Keratinocyte (primary cell): ENCODE measurements around the gene SELENOO. TPM values are rescaled to one million over a fixed set of nuclear protein-coding genes. Genes with fewer than 3 reads are reported as not detected.
A peak's percentile ranks its signal among the peaks of the same experiment; 100 is the strongest.

Source experiments
- DNase-seq: peaks from one replicate; pipeline ENCODE4 v3.0.0-alpha.2; 2011; ENCODE audit warnings: low read depth, missing footprints, low spot score
- FAIRE-seq: peaks from 2 replicates; lab custom pipeline; 2011; peaks lifted over from hg19 to GRCh38; lab: Jason Lieb, UNC
- H2AFZ ChIP-seq: 2 replicates; pipeline ENCODE4 v1.6.0; 2012; ENCODE audit warnings: low read length, control low read depth, inconsistent platforms; ENCODE audit not compliant: control insufficient read depth
- H3K27ac ChIP-seq: 2 replicates; pipeline ENCODE4 v1.5.1; 2011; ENCODE audit warnings: low read length; ENCODE audit not compliant: control insufficient read depth, insufficient read depth
- H3K27me3 ChIP-seq: 3 replicates; pipeline ENCODE4 v1.6.0; 2011; ENCODE audit warnings: low read length; ENCODE audit not compliant: control insufficient read depth, insufficient read depth; ENCODE audit errors: extremely low read depth
- H3K36me3 ChIP-seq, 2 experiments: 2 replicates in 1 of 2; 3 replicates in 1 of 2; pipeline ENCODE4 v1.5.1; 2011; ENCODE audit warnings: low read length in 2 of 2, mild to moderate bottlenecking in 1 of 2; ENCODE audit not compliant: control insufficient read depth in 2 of 2, insufficient read depth in 2 of 2; ENCODE audit errors: extremely low read depth in 1 of 2
- H3K4me1 ChIP-seq: 3 replicates; pipeline ENCODE4 v1.5.1; 2011; ENCODE audit warnings: low read length; ENCODE audit not compliant: control insufficient read depth, insufficient read depth; ENCODE audit errors: extremely low read depth
- H3K4me2 ChIP-seq: 3 replicates; pipeline ENCODE4 v1.6.0; 2011; ENCODE audit warnings: low read depth, low read length; ENCODE audit not compliant: control insufficient read depth, insufficient read depth; ENCODE audit errors: extremely low read depth
- H3K4me3 ChIP-seq, 3 experiments: fragments of 200-600 bp in 1 of 3; sonication (generic) in 1 of 3; 2 replicates in 2 of 3; 3 replicates in 1 of 3; pipeline ENCODE4 v1.5.1; 2011 to 2016; ENCODE audit warnings: low read length in 3 of 3, mild to moderate bottlenecking in 3 of 3, control low read depth in 2 of 3, inconsistent platforms in 1 of 3, low read depth in 1 of 3, mixed read lengths in 1 of 3, mixed run types in 1 of 3, moderate library complexity in 1 of 3; ENCODE audit not compliant: control insufficient read depth in 2 of 3, insufficient read depth in 2 of 3; ENCODE audit errors: extremely low read depth in 1 of 3
- H3K79me2 ChIP-seq: 2 replicates; pipeline ENCODE4 v1.6.0; 2012; ENCODE audit warnings: low read length; ENCODE audit not compliant: control insufficient read depth, insufficient read depth
- H3K9ac ChIP-seq: 3 replicates; pipeline ENCODE4 v1.6.0; 2011; ENCODE audit warnings: low read length; ENCODE audit not compliant: control insufficient read depth, insufficient read depth; ENCODE audit errors: extremely low read depth
- H3K9me1 ChIP-seq: 3 replicates; pipeline ENCODE4 v1.6.0; 2011; ENCODE audit warnings: low read length; ENCODE audit not compliant: control insufficient read depth, insufficient read depth; ENCODE audit errors: extremely low read depth
- H3K9me3 ChIP-seq: 2 replicates; pipeline ENCODE4 v1.5.1; 2012; ENCODE audit warnings: low read depth, low read length; ENCODE audit not compliant: control insufficient read depth
- H4K20me1 ChIP-seq: 3 replicates; pipeline ENCODE4 v1.6.0; 2011; ENCODE audit warnings: low read length; ENCODE audit not compliant: control insufficient read depth, insufficient read depth; ENCODE audit errors: extremely low read depth
- CTCF ChIP-seq, 3 experiments: IDR thresholded peaks in 1 of 3; conservative IDR thresholded peaks in 1 of 3; optimal IDR thresholded peaks in 1 of 3; 2 replicates in 2 of 3; 3 replicates in 1 of 3; pipeline versions ENCODE3 to v1.5.1; 2011; ENCODE audit warnings: low read length in 3 of 3, mild to moderate bottlenecking in 3 of 3, moderate library complexity in 2 of 3, control low read depth in 1 of 3, inconsistent platforms in 1 of 3; ENCODE audit not compliant: insufficient read depth in 2 of 3; ENCODE audit errors: extremely low read depth in 1 of 3
- EZH2 ChIP-seq: IDR thresholded peaks from one replicate; pipeline ENCODE4 v1.6.1; 2012; ENCODE audit warnings: inconsistent platforms, mild to moderate bottlenecking, low read length, moderate library complexity
- dilution Hi-C: fragments of 300-500 bp; cut with MboI; formaldehyde crosslinking; loops from one replicate; pipeline ENCODE4 v1.7.0; 2020; ENCODE audit warnings: low sequenced_read_pairs; ENCODE audit not compliant: extremely low pct_ligation_motif_present
- polyA plus RNA-seq, 5 experiments: library from polyadenylated mRNA; depleted of rRNA in 3 of 5; stranded (reverse) in 3 of 5; stranded (forward) in 1 of 5; unstranded in 1 of 5; fragments of >200 nt; gene quantifications; 1 replicate in 1 of 5; 2 replicates in 3 of 5; 3 replicates in 1 of 5; pipeline versions ENCODE4 v1.2.1 to v1.2.3, GENCODE V29; 2011 to 2012; ENCODE audit warnings: missing spikeins in 2 of 5, low read depth in 1 of 5, low replicate concordance in 1 of 5

Gene SELENOO
- polyA plus RNA-seq, 1 donor (not counting 4 experiments of a cell fraction or from before 2014, with no cell fraction given), result 14.4 TPM

GRCh38 chr22:50246242-50247175 is 45.7 kb downstream of the SELENOO start:
- H4K20me1 ChIP-seq, result peaks cover 3% of the 10 kb centered on the region
- no peaks in the 10 kb centered on the region for H3K27me3 ChIP-seq
- peaks cover 22% of the 10 kb centered on the region for H3K4me1 ChIP-seq
- H3K4me3 ChIP-seq, result peak overlapping the region in 1 of 3 experiments; percentile 94
- no peak overlapping the region for H2AFZ ChIP-seq
- no peaks in the 10 kb centered on the region for H3K9me3 ChIP-seq
- FAIRE-seq, result no peak
- H3K9me1 ChIP-seq, result no peaks in the 10 kb centered on the region
- peaks cover 44% of the 10 kb centered on the region for H3K79me2 ChIP-seq
- no peak overlapping the region for H3K4me2 ChIP-seq
- H3K9ac ChIP-seq, result no peak overlapping the region
- peaks cover 4 to 9% of the 10 kb centered on the region in 2 experiments for H3K36me3 ChIP-seq
- TF ChIP-seq CTCF (optimal IDR thresholded peaks at IDR 0.05 in 1 of 3, IDR thresholded peaks at IDR 0.05 in 1 of 3, conservative IDR thresholded peaks at IDR 0.05 in 1 of 3; ENCODE audit: extremely low read depth in 1 of 3, insufficient read depth in 2 of 3, low read length in 3 of 3) (peak in 1 of 3 experiments; percentile 21), EZH2 (no peak)
- dilution Hi-C loops, result no loop called here
- no peak overlapping the region for H3K27ac ChIP-seq
- no peak for DNase-seq

DNA sequence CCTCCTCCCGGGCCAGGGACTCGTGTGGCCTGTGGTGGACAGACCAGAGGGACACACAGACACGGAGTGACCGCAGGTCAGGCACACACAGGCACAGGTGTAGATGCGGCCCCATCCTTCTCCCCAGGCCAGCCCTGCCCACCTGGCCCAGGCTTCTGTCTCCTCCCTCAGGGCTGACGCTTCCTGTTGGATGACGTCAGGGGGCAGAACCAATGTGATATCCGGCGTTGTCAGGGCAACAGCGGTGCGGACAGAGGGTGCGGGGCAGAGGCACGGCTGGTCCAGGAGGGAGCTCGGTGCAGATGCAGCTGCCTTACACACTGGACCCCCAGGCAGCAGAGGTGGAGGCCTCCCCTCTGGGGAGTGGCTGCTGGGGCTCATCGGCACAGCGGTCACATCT is 46.9 kb downstream of the SELENOO start:
- Histone ChIP-seq H3K27ac (no peak overlapping the region), H3K27me3 (no peaks in the 10 kb centered on the region), H4K20me1 (peaks cover 3% of the 10 kb centered on the region), H2AFZ (no peak overlapping the region), H3K79me2 (peaks cover 34% of the 10 kb centered on the region), H3K9ac (no peak overlapping the region), H3K4me1 (peaks cover 15% of the 10 kb centered on the region), H3K9me1 (no peaks in the 10 kb centered on the region), H3K4me2 (no peak overlapping the region), H3K4me3 (no peak overlapping the region), H3K9me3 (no peaks in the 10 kb centered on the region), H3K36me3 (peaks cover 4 to 9% of the 10 kb centered on the region in 2 experiments)
- dilution Hi-C loops, result no loop called here
- no peak for DNase-seq
- TF ChIP-seq EZH2, result no peak
- TF ChIP-seq CTCF (optimal IDR thresholded peaks at IDR 0.05 in 1 of 3, IDR thresholded peaks at IDR 0.05 in 1 of 3, conservative IDR thresholded peaks at IDR 0.05 in 1 of 3; ENCODE audit: extremely low read depth in 1 of 3, insufficient read depth in 2 of 3, low read length in 3 of 3), result no peak
- no peak for FAIRE-seq
